Cardiac muscle cell (in vitro differentiated cells and primary cell): Measurements from ENCODE around the gene MTFMT. TPM values are rescaled to one million over a fixed set of nuclear protein-coding genes. Genes with fewer than 3 reads are reported as not detected.

Experiments used
- DNase-seq, 2 donors: peaks; one replicate each; pipeline versions ENCODE4 v3.0.0 to v3.0.0-alpha.2; 2010 to 2017; ENCODE audit warnings: low read depth in 1 of 2, low spot score in 1 of 2
- H3K27ac ChIP-seq: fragments of 200-600 bp; sonication (generic); 2 replicates; pipeline ENCODE4 v1.5.1; 2016
- H3K27me3 ChIP-seq: fragments of 200-600 bp; sonication (generic); 2 replicates; pipeline ENCODE4 v1.6.0; 2016; ENCODE audit warnings: control low read depth
- H3K36me3 ChIP-seq: fragments of 200-600 bp; sonication (generic); 2 replicates; pipeline ENCODE4 v1.5.1; 2016; ENCODE audit warnings: control low read depth
- H3K4me1 ChIP-seq: fragments of 200-600 bp; sonication (generic); 2 replicates; pipeline ENCODE4 v1.8.1; 2017; ENCODE audit warnings: low read depth, mild to moderate bottlenecking, mixed run types
- H3K4me3 ChIP-seq: fragments of 200-600 bp; sonication (generic); 2 replicates; pipeline ENCODE4 v1.5.1; 2016; ENCODE audit warnings: mild to moderate bottlenecking
- H3K9me3 ChIP-seq: fragments of 200-600 bp; sonication (generic); 2 replicates; pipeline ENCODE4 v1.5.1; 2017; ENCODE audit warnings: low read depth, mild to moderate bottlenecking, control low read depth
- polyA plus RNA-seq: library from polyadenylated mRNA; unstranded; fragments of >200 nt; fragmentation: Nextera tagmentation; extraction: Ambion mirVana; gene quantifications from 2 replicates; pipeline ENCODE4 v1.2.1, GENCODE V29; 2016
- total RNA-seq: library from RNA; depleted of rRNA; stranded (reverse); fragments of >200 nt; gene quantifications from 2 replicates; pipeline ENCODE4 v1.2.3, GENCODE V29; 2016
- TF ChIP-seq, protein P1 (sequence below): IDR thresholded peaks from 2 replicates; pipeline ENCODE4 v1.5.1; 2012; ENCODE audit warnings: low read depth, mild to moderate bottlenecking, low read length

The MTFMT gene
- total and polyA plus RNA-seq, 2 experiments from 2014 or later = 26.6 to 53.5 TPM

DNA sequence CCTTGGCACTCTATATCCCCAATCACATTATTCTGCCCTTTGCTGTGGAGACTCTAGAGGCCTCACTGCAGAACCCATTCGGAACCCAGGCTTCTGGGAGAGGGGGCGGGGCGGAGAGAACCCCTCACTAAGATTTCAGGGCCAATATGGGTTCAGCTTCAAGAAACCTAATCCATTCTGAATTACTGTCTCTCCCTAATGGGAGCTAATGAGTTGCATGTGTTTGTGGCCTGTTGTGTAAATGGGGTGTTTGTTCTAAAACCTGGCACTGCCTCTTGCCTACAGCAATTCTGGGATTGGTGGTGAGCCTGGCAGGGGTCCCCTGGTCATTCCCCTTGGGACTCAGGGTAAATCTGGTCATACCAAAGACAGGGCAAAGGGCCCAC, 39.0 kb upstream of the MTFMT start:
- no peak for DNase-seq
- no peaks in the 10 kb centered on the region for H3K27me3 ChIP-seq
- no peaks in the 10 kb centered on the region for H3K9me3 ChIP-seq
- TF ChIP-seq, protein P1, sequence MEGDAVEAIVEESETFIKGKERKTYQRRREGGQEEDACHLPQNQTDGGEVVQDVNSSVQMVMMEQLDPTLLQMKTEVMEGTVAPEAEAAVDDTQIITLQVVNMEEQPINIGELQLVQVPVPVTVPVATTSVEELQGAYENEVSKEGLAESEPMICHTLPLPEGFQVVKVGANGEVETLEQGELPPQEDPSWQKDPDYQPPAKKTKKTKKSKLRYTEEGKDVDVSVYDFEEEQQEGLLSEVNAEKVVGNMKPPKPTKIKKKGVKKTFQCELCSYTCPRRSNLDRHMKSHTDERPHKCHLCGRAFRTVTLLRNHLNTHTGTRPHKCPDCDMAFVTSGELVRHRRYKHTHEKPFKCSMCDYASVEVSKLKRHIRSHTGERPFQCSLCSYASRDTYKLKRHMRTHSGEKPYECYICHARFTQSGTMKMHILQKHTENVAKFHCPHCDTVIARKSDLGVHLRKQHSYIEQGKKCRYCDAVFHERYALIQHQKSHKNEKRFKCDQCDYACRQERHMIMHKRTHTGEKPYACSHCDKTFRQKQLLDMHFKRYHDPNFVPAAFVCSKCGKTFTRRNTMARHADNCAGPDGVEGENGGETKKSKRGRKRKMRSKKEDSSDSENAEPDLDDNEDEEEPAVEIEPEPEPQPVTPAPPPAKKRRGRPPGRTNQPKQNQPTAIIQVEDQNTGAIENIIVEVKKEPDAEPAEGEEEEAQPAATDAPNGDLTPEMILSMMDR = no peak
- no peaks in the 10 kb centered on the region for H3K36me3 ChIP-seq
- H3K4me3 ChIP-seq = no peak overlapping the region
- H3K4me1 ChIP-seq = peaks cover 42% of the 10 kb centered on the region
- H3K27ac ChIP-seq = no peak overlapping the region

DNA sequence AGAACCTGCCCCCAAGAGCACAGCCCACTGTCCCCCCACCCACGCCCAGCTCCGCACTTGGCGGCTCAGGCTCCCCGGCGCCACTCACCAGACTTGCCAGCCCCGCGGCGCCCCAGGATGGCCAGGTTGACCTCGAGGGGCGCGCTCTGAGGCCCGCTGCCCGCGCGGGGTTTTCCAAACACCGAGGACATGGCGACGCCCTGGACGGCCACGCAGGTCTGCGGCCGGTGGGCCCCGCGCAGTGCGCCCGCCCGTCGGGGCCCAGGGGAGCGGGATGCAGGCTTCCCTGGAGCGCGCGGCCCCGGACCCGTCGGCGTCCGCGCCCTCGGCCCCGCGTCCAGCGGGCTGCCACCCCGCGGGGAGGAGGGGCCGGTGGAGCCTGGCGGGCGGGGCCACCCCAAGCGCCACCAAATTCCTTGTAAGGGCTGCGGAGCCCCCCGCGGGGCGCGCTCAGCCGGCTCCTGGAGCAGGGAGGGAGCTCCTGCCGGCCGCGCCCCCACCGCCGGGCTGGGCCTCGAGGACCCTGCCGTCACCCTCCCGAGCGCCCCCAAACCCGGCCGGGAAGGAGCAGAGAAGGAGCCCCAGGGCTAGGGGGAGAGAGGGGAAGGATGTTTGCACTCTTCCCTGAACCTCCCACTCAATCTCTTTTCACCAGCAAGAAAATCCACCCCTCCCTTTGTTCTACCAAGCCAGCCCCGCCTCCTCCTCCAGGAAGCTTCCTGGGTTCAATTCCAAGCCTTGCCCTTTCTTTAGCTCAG, 38.4 kb upstream of the MTFMT start, which contains the start of gene RASL12:
Gene RASL12 (minus strand): TSS at position 347 of the 758 bp plus-strand sequence. CDS start 156 bp downstream, at position 191.
- Histone ChIP-seq H3K9me3 (no peaks in the 10 kb centered on the region), H3K27me3 (no peaks in the 10 kb centered on the region), H3K36me3 (no peaks in the 10 kb centered on the region), H3K27ac (no peak within 1 kb of the TSS), H3K4me3 (peak within 1 kb of the TSS; percentile 24), H3K4me1 (peaks cover 42% of the 10 kb centered on the region)
- TF ChIP-seq, protein P1 = no peak
- DNase-seq = peak in 1 of 2 donors; percentile 47

DNA sequence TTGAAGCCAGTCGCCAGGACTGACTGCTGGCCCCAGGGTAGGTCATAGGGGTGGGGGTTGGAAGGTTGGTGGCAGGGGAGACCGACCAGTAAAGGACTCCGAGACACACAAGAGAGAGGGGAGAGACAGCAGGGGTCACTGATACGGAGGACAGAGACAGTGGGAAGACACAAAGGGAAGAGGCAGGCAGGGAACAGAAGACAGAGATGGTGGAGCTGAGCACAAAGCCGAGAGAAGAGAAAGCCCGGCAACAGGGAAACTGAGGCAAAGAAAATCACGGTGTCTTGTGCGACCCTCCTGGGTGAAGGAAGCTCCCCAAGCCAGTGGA, 37.8 kb upstream of the MTFMT start:
- TF ChIP-seq, protein P1 = no peak
- Histone ChIP-seq H3K9me3 (no peaks in the 10 kb centered on the region), H3K4me3 (peak overlapping the region; percentile 24), H3K4me1 (peaks cover 42% of the 10 kb centered on the region), H3K27ac (no peak overlapping the region), H3K36me3 (no peaks in the 10 kb centered on the region), H3K27me3 (no peaks in the 10 kb centered on the region)
- DNase-seq = no peak

DNA sequence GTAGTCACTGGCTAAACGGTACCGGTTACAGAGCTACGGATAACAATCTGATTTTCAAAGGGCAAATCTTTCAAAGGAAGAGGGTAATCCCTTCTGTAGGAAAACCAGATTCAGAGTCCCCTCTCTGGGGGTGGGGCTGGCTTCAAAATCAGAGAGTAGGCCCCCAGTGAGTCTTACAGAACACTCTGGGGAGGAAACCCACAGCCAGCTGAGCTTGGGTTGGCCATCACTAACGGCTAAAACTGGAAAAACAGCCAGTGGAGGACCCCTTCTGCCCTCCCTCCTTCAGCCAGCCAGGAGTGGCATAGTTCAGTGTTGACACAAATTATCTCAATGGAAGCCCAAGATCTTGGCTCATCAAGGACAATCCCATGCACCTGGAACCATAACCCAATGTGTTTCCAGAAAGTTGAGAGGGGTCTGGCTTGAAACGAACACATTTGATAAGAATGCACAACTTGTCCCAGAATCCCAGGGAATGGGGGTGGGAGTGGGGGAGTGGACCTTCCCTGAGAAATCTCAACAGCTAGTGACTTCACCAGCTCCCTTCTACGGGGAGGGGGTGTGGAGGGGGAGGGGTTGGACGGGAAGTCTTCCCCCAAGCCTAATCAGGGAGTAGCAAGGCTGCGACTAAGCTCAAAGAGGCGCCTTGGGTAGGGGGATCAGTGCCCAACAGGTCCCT, 37.3 kb upstream of the MTFMT start:
- peak overlapping the region; percentile 24 for H3K4me3 ChIP-seq

DNA sequence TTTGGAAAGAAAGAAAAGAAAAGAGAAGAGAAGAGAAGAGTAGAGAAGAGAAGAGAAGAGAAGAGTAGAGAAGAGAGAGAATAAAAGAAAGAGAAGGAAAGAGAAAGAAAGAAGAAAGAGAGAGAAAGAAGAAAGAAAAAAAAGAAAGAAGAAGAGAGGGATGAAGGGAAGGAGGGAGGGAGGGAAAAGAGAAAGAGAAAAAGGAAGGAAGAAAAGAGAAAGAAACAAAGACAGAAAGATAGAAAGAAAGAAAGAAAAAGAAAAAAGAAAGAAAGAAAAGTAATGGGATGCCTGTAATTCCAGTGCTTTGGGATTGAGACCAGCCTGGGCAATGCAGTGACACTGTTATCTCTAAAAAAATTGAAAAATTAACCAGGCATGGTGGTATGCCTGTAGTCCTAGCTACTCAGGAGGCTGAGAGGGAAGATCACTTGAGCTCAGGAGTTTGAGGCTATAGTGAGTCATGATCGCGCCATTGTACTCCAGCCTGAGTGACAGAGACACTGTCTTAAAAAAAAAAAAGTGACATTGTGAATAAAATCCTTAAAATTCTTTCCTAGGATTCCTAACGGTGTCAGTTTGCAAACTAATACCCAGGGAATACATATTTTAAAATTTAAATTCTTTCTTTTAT, 36.7 kb upstream of the MTFMT start:
- Histone ChIP-seq H3K36me3 (no peaks in the 10 kb centered on the region), H3K27ac (no peak overlapping the region), H3K27me3 (no peaks in the 10 kb centered on the region), H3K9me3 (no peaks in the 10 kb centered on the region), H3K4me3 (no peak overlapping the region), H3K4me1 (peaks cover 37% of the 10 kb centered on the region)
- DNase-seq = no peak
- TF ChIP-seq, protein P1 = no peak

More for the DNA sequence above, 37.3 kb upstream of the MTFMT start:
- Histone ChIP-seq H3K9me3 (no peaks in the 10 kb centered on the region), H3K4me1 (peaks cover 42% of the 10 kb centered on the region), H3K27me3 (no peaks in the 10 kb centered on the region), H3K27ac (no peak overlapping the region), H3K36me3 (no peaks in the 10 kb centered on the region)
- no peak for DNase-seq
- TF ChIP-seq, protein P1 = no peak
